ENCODE data around the gene RNF167. TPM values are rescaled to one million over a fixed set of nuclear protein-coding genes. Genes with fewer than 3 reads are reported as not detected.

RNF167 gene
- total and polyA plus RNA-seq, 2 of the 13 experiments (the other 11 are each of a cell fraction or from before 2014, with no cell fraction given), result 44.1 to 45.4 TPM

DNA sequence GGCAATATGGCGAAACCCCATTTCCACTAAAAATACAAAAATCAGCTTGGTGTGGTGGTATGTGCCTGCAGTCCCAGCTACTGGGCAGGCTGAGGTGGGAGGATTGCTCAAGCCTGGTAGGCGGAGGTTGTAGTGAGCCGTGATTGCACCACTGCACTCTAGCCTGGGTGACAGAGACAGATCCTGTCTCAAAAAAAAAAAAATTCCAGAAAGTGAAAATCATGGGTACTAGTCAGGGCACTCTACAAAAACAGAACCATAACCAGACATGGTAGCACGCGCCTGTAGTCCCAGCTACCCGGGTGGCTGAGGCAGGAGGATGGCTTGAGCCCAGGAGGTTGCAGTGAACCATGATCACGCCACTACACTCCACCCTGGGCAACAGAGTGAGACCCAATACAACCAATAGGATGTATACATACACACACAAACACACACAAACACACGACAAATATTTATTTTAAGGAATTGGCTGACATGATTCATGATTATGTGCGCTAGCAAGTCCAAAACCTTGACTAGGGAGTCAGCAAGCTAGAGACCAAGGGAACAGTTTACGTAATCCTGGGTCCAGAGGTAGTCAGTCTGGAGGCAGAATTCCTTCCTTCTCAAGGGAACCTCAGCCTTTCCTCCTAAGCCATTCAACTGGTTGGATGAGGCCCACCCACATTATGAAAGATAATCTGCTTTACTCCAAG is 19.6 kb upstream of the RNF167 start (continued):
- TF ChIP-seq, protein P1, sequence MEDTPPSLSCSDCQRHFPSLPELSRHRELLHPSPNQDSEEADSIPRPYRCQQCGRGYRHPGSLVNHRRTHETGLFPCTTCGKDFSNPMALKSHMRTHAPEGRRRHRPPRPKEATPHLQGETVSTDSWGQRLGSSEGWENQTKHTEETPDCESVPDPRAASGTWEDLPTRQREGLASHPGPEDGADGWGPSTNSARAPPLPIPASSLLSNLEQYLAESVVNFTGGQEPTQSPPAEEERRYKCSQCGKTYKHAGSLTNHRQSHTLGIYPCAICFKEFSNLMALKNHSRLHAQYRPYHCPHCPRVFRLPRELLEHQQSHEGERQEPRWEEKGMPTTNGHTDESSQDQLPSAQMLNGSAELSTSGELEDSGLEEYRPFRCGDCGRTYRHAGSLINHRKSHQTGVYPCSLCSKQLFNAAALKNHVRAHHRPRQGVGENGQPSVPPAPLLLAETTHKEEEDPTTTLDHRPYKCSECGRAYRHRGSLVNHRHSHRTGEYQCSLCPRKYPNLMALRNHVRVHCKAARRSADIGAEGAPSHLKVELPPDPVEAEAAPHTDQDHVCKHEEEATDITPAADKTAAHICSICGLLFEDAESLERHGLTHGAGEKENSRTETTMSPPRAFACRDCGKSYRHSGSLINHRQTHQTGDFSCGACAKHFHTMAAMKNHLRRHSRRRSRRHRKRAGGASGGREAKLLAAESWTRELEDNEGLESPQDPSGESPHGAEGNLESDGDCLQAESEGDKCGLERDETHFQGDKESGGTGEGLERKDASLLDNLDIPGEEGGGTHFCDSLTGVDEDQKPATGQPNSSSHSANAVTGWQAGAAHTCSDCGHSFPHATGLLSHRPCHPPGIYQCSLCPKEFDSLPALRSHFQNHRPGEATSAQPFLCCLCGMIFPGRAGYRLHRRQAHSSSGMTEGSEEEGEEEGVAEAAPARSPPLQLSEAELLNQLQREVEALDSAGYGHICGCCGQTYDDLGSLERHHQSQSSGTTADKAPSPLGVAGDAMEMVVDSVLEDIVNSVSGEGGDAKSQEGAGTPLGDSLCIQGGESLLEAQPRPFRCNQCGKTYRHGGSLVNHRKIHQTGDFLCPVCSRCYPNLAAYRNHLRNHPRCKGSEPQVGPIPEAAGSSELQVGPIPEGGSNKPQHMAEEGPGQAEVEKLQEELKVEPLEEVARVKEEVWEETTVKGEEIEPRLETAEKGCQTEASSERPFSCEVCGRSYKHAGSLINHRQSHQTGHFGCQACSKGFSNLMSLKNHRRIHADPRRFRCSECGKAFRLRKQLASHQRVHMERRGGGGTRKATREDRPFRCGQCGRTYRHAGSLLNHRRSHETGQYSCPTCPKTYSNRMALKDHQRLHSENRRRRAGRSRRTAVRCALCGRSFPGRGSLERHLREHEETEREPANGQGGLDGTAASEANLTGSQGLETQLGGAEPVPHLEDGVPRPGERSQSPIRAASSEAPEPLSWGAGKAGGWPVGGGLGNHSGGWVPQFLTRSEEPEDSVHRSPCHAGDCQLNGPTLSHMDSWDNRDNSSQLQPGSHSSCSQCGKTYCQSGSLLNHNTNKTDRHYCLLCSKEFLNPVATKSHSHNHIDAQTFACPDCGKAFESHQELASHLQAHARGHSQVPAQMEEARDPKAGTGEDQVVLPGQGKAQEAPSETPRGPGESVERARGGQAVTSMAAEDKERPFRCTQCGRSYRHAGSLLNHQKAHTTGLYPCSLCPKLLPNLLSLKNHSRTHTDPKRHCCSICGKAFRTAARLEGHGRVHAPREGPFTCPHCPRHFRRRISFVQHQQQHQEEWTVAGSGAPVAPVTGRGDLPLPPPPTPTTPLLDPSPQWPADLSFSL (CRISPR knock-in tag; IDR thresholded peaks at IDR 0.05), result peak; percentile 73
- TF ChIP-seq TBL1XR1 (IDR thresholded peaks at IDR 0.05; ENCODE audit: borderline replicate concordance, low read length, partially characterized antibody), result peak; percentile 5
- TF ChIP-seq BRCA1 (CRISPR knock-in tag; IDR thresholded peaks at IDR 0.05), result no peak
- peak; percentile 98 for TF ChIP-seq ZNF121 (CRISPR knock-in tag; IDR thresholded peaks at IDR 0.05)
- TF ChIP-seq TEAD3 (CRISPR knock-in tag; optimal IDR thresholded peaks at IDR 0.05; ENCODE audit: borderline replicate concordance), result peak; percentile 65
- TF ChIP-seq NPAS2 (CRISPR knock-in tag; IDR thresholded peaks at IDR 0.05; ENCODE audit: borderline replicate concordance), result no peak
- 0 out of 2 replicates have a peak, but pooled peaks have one; percentile 22 for TF ChIP-seq IRF2 (CRISPR knock-in tag; IDR thresholded peaks at IDR 0.05)
- peak; percentile 72 for TF ChIP-seq ZMYM3 (CRISPR knock-in tag; IDR thresholded peaks at IDR 0.05)
- TF ChIP-seq, protein P2, sequence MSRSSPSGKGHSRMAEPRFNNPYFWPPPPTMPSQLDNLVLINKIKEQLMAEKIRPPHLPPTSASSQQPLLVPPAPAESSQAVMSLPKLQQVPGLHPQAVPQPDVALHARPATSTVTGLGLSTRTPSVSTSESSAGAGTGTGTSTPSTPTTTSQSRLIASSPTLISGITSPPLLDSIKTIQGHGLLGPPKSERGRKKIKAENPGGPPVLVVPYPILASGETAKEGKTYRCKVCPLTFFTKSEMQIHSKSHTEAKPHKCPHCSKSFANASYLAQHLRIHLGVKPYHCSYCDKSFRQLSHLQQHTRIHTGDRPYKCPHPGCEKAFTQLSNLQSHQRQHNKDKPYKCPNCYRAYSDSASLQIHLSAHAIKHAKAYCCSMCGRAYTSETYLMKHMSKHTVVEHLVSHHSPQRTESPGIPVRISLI (CRISPR knock-in tag; IDR thresholded peaks at IDR 0.05; ENCODE audit: borderline replicate concordance), result peak; percentile 87
- peak in 1 of 2 experiments; percentile 14; a peak in 1 of 4 replicates for TF ChIP-seq POLR2A (IDR thresholded peaks at IDR 0.05; ENCODE audit: insufficient read depth in 1 of 2, low read depth in 2 of 2, low read length in 2 of 2)
- TF ChIP-seq, protein P3, sequence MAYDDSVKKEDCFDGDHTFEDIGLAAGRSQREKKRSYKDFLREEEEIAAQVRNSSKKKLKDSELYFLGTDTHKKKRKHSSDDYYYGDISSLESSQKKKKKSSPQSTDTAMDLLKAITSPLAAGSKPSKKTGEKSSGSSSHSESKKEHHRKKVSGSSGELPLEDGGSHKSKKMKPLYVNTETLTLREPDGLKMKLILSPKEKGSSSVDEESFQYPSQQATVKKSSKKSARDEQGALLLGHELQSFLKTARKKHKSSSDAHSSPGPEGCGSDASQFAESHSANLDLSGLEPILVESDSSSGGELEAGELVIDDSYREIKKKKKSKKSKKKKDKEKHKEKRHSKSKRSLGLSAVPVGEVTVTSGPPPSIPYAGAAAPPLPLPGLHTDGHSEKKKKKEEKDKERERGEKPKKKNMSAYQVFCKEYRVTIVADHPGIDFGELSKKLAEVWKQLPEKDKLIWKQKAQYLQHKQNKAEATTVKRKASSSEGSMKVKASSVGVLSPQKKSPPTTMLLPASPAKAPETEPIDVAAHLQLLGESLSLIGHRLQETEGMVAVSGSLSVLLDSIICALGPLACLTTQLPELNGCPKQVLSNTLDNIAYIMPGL (CRISPR knock-in tag; IDR thresholded peaks at IDR 0.05; ENCODE audit: borderline replicate concordance in 1 of 2, low read depth in 1 of 2), result no peak
- no peak for TF ChIP-seq ZNF484 (CRISPR knock-in tag; IDR thresholded peaks at IDR 0.05; ENCODE audit: borderline replicate concordance, low read depth)
- 0 out of 2 replicates have a peak, but pooled peaks have one; percentile 10 for TF ChIP-seq ETV5 (CRISPR knock-in tag; IDR thresholded peaks at IDR 0.05; ENCODE audit: borderline replicate concordance)
- TF ChIP-seq ZNF432 (CRISPR knock-in tag; IDR thresholded peaks at IDR 0.05; ENCODE audit: borderline replicate concordance), result no peak
- no peak for TF ChIP-seq ELF3 (CRISPR knock-in tag; IDR thresholded peaks at IDR 0.05)
- TF ChIP-seq ZNF263 (CRISPR knock-in tag; IDR thresholded peaks at IDR 0.05), result no peak
- peak; percentile 47; the same call in 1 of the 2 replicates for TF ChIP-seq ZNF205 (CRISPR knock-in tag; IDR thresholded peaks at IDR 0.05)
- peak; percentile 91 for TF ChIP-seq CEBPG (CRISPR knock-in tag; IDR thresholded peaks at IDR 0.05)
- peak; percentile 29; the same call in 1 of the 2 replicates for TF ChIP-seq HDAC1 (CRISPR knock-in tag; IDR thresholded peaks at IDR 0.05)
- TF ChIP-seq KDM2A (CRISPR knock-in tag; IDR thresholded peaks at IDR 0.05; ENCODE audit: borderline replicate concordance, low read depth), result 0 out of 2 replicates have a peak, but pooled peaks have one; percentile 22
- TF ChIP-seq TMF1 (CRISPR knock-in tag; IDR thresholded peaks at IDR 0.05; ENCODE audit: low read depth), result no peak

Measured in HepG2 (cell line).